SK-N-SH (cell line): ENCODE data around the gene PHLDA3. TPM values are rescaled to one million over a fixed set of nuclear protein-coding genes. Genes with fewer than 3 reads are reported as not detected.

Experiments used
- CTCF ChIA-PET: fragments of 300-600, 350-600 bp; formaldehyde crosslinking; extraction: SDS; loops from one replicate; lab custom pipeline; 2021; lab: Yijun Ruan, JAX
- POLR2A ChIA-PET: fragments of 350-600 bp; sonication (Branson Sonifier 250); formaldehyde crosslinking; extraction: SDS; loops from one replicate; lab custom pipeline; 2020; ENCODE audit warnings: antibody characterized with exemption, inconsistent platforms; lab: Yijun Ruan, JAX
- DNase-seq: peaks from one replicate; pipeline ENCODE4 v3.0.0; 2012
- H2AFZ ChIP-seq: fragments of 200-600 bp; sonication (generic); 2 replicates; pipeline ENCODE4 v1.8.1; 2016; ENCODE audit warnings: antibody characterized with exemption, mild to moderate bottlenecking, low read depth
- H3F3A ChIP-seq: fragments of 200-600 bp; sonication (generic); replicated peaks from 2 replicates; pipeline ENCODE3; 2016; ENCODE audit warnings: antibody characterized with exemption, mild to moderate bottlenecking; ENCODE audit not compliant: insufficient read depth
- H3K27ac ChIP-seq, 2 experiments: fragments of 200-500 bp in 1 of 2; fragments of 200-600 bp in 1 of 2; sonication (Bioruptor generic) in 1 of 2; sonication (generic), shearing (Covaris generic) in 1 of 2; 2 replicates each; pipeline versions ENCODE4 v1.5.1 to v1.6.1; 2014 to 2016; ENCODE audit warnings: low read depth in 2 of 2, inconsistent platforms in 1 of 2, low read length in 1 of 2, mild to moderate bottlenecking in 1 of 2, mixed read lengths in 1 of 2
- H3K27me3 ChIP-seq: fragments of 200-600 bp; sonication (generic), shearing (Covaris generic); 2 replicates; pipeline ENCODE4 v1.6.1; 2016; ENCODE audit warnings: mixed run types; ENCODE audit not compliant: insufficient read depth
- H3K36me3 ChIP-seq, 2 experiments: fragments of 200-500 bp in 1 of 2; fragments of 200-600 bp in 1 of 2; sonication (Bioruptor generic) in 1 of 2; sonication (generic) in 1 of 2; replicated peaks in 1 of 2; 2 replicates each; pipeline versions ENCODE3 to v1.5.1; 2014 to 2016; ENCODE audit warnings: low read length in 1 of 2, mild to moderate bottlenecking in 1 of 2; ENCODE audit not compliant: insufficient read depth in 2 of 2, control insufficient read depth in 1 of 2
- H3K4me1 ChIP-seq, 2 experiments: fragments of 200-500 bp in 1 of 2; fragments of 200-600 bp in 1 of 2; sonication (Bioruptor generic) in 1 of 2; sonication (generic), shearing (Covaris generic) in 1 of 2; 2 replicates each; pipeline versions ENCODE4 v1.5.1 to v1.6.1; 2014 to 2016; ENCODE audit warnings: low read depth in 1 of 2, low read length in 1 of 2, mixed run types in 1 of 2; ENCODE audit not compliant: insufficient read depth in 2 of 2, control insufficient read depth in 1 of 2
- H3K4me2 ChIP-seq: fragments of 200-600 bp; sonication (generic), shearing (Covaris generic); 2 replicates; pipeline ENCODE4 v1.6.1; 2017; ENCODE audit warnings: mixed run types
- H3K4me3 ChIP-seq, 2 experiments: fragments of 200-500 bp in 1 of 2; fragments of 200-600 bp in 1 of 2; sonication (Bioruptor generic) in 1 of 2; sonication (generic), shearing (Covaris generic) in 1 of 2; 2 replicates each; pipeline versions ENCODE4 v1.5.1 to v1.8.1; 2014 to 2016; ENCODE audit warnings: low read depth in 2 of 2, inconsistent platforms in 1 of 2, low read length in 1 of 2, mild to moderate bottlenecking in 1 of 2, mixed read lengths in 1 of 2, moderate library complexity in 1 of 2
- H3K79me2 ChIP-seq: fragments of 200-600 bp; sonication (generic); 2 replicates; pipeline ENCODE4 v1.8.1; 2017; ENCODE audit warnings: mild to moderate bottlenecking; ENCODE audit not compliant: insufficient read depth
- H3K9ac ChIP-seq: fragments of 200-600 bp; sonication (generic); 2 replicates; pipeline ENCODE4 v1.6.1; 2017; ENCODE audit warnings: mixed run types
- H3K9me2 ChIP-seq: fragments of 200-600 bp; sonication (generic); 2 replicates; pipeline ENCODE4 v1.6.1; 2017; ENCODE audit warnings: mixed run types
- H3K9me3 ChIP-seq: fragments of 200-600 bp; sonication (generic); 2 replicates; pipeline ENCODE4 v1.6.1; 2017; ENCODE audit warnings: mixed run types, mild to moderate bottlenecking, moderate library complexity
- H4K20me1 ChIP-seq: fragments of 200-600 bp; sonication (generic); 2 replicates; pipeline ENCODE4 v1.6.1; 2017; ENCODE audit warnings: mild to moderate bottlenecking, mixed run types; ENCODE audit not compliant: insufficient read depth
- CHD2 ChIP-seq: fragments of 150-350 bp; IDR thresholded peaks from 2 replicates; pipeline ENCODE4 v1.6.1; 2018; ENCODE audit warnings: low read length; ENCODE audit not compliant: partially characterized antibody
- CTCF ChIP-seq: fragments of 200-600 bp; sonication (generic); IDR thresholded peaks from 2 replicates; pipeline ENCODE4 v1.6.1; 2017; ENCODE audit warnings: antibody characterized with exemption, mild to moderate bottlenecking, moderate library complexity
- EP300 ChIP-seq, 2 experiments: IDR thresholded peaks; 2 replicates each; pipeline versions ENCODE4 v1.4.0 to v1.6.1; 2012; ENCODE audit warnings: borderline replicate concordance in 1 of 2, low read depth in 1 of 2, low read length in 1 of 2
- EZH2phosphoT487 ChIP-seq: fragments of 200-600 bp; sonication (generic); IDR thresholded peaks from 2 replicates; pipeline ENCODE4 v1.6.1; 2017; ENCODE audit warnings: low read depth, mixed run types, mild to moderate bottlenecking, antibody characterized with exemption, moderate library complexity, borderline replicate concordance
- FOXJ3 ChIP-seq: sonication (generic); formaldehyde crosslinking; IDR thresholded peaks from 2 replicates; pipeline ENCODE4 v1.5.1; 2020; ENCODE audit warnings: mild to moderate bottlenecking, missing genetic modification reagents
- FOXM1 ChIP-seq: IDR thresholded peaks from 2 replicates; pipeline ENCODE4 v1.4.0; 2012; ENCODE audit warnings: low read depth, mild to moderate bottlenecking
- GABPA ChIP-seq: IDR thresholded peaks from 2 replicates; pipeline ENCODE4 v1.4.0; 2012; ENCODE audit warnings: low read depth, mild to moderate bottlenecking
- GATA2 ChIP-seq: sonication (generic); formaldehyde crosslinking; IDR thresholded peaks from 2 replicates; pipeline ENCODE4 v1.5.0; 2020; ENCODE audit warnings: mild to moderate bottlenecking, missing genetic modification reagents
- MAX ChIP-seq: IDR thresholded peaks from 2 replicates; pipeline ENCODE4 v1.4.0; 2012; ENCODE audit warnings: low read depth
- MEF2A ChIP-seq: IDR thresholded peaks from 2 replicates; pipeline ENCODE4 v1.4.0; 2012; ENCODE audit warnings: low read depth, borderline replicate concordance
- MXI1 ChIP-seq: IDR thresholded peaks from 2 replicates; pipeline ENCODE4 v1.6.1; 2012; ENCODE audit warnings: mild to moderate bottlenecking, low read depth, low read length, improper control_type of control experiment
- NFIC ChIP-seq: IDR thresholded peaks from 2 replicates; pipeline ENCODE4 v1.4.0; 2012; ENCODE audit warnings: borderline replicate concordance
- REST ChIP-seq: IDR thresholded peaks from 2 replicates; pipeline ENCODE4 v1.6.1; 2012; ENCODE audit warnings: mild to moderate bottlenecking, low read depth, low read length, moderate library complexity
- RFX5 ChIP-seq: IDR thresholded peaks from 2 replicates; pipeline ENCODE4 v1.6.1; 2012; ENCODE audit warnings: mild to moderate bottlenecking, improper control_type of control experiment, low read length
- SMC3 ChIP-seq: IDR thresholded peaks from 2 replicates; pipeline ENCODE4 v1.6.1; 2012; ENCODE audit warnings: low read depth, low read length, improper control_type of control experiment
- TAF1 ChIP-seq: IDR thresholded peaks from 2 replicates; pipeline ENCODE4 v1.6.1; 2012; ENCODE audit warnings: low read depth, mild to moderate bottlenecking, low read length, moderate library complexity, borderline replicate concordance
- TEAD4 ChIP-seq: IDR thresholded peaks from 2 replicates; pipeline ENCODE4 v1.4.0; 2012; ENCODE audit warnings: mild to moderate bottlenecking, borderline replicate concordance; ENCODE audit not compliant: insufficient read depth
- USF1 ChIP-seq: IDR thresholded peaks from 2 replicates; pipeline ENCODE4 v1.4.0; 2012; ENCODE audit warnings: low read depth, borderline replicate concordance
- USF2 ChIP-seq: fragments of 150-350 bp; IDR thresholded peaks from 2 replicates; pipeline ENCODE4 v1.6.1; 2017; ENCODE audit warnings: antibody characterized with exemption, low read length, low read depth, borderline replicate concordance
- ZBTB33 ChIP-seq: IDR thresholded peaks from 2 replicates; pipeline ENCODE4 v1.4.0; 2012; ENCODE audit warnings: low read depth, borderline replicate concordance
- WGBS: methylation state at CpG from one replicate; pipeline ENCODE4 v1.1.6; 2017; ENCODE audit warnings: low lambda C conversion rate; 5-methylcytosine and 5-hydroxymethylcytosine counted together
- polyA plus RNA-seq, 3 experiments: library from polyadenylated mRNA; depleted of rRNA; stranded (reverse); fragments of >200 nt; gene quantifications; 2 replicates each; pipeline ENCODE4 v1.2.3, GENCODE V29; 2012

PHLDA3 gene
- polyA plus RNA-seq, 1 of the 3 experiments (the other 2 are of a cell fraction), result 105 TPM

GRCh38 chr1:201515895-201516294, 46.9 kb upstream of the PHLDA3 start:
- ChIA-PET POLR2A (no interaction called here), CTCF (interaction anchor here (1.1 to 31.9 kb wide), 8 partner anchors 11 to 83 kb away, joined by 3 to 860 read pairs (median 44); partner anchors contain the start of gene NAV1)
- no peaks in the 10 kb centered on the region for H3K79me2 ChIP-seq
- no peak overlapping the region for H3K4me2 ChIP-seq
- H2AFZ ChIP-seq, result no peak overlapping the region
- H3K27me3 ChIP-seq, result no peaks in the 10 kb centered on the region
- DNase-seq, result no peak
- no peak overlapping the region for H3K4me3 ChIP-seq
- H3K27ac ChIP-seq, result no peak overlapping the region
- no peaks in the 10 kb centered on the region for H3K9me3 ChIP-seq
- no peaks in the 10 kb centered on the region for H3F3A ChIP-seq
- H3K9ac ChIP-seq, result no peak overlapping the region
- no peaks in the 10 kb centered on the region for H4K20me1 ChIP-seq
- no peaks in the 10 kb centered on the region for H3K36me3 ChIP-seq
- H3K9me2 ChIP-seq, result no peaks in the 10 kb centered on the region
- no peak for TF ChIP-seq EP300 (IDR thresholded peaks at IDR 0.05; ENCODE audit: borderline replicate concordance in 1 of 2, low read depth in 1 of 2, low read length in 1 of 2)
- no peak for TF ChIP-seq NFIC
- TF ChIP-seq GABPA, result no peak
- TF ChIP-seq CHD2, result no peak
- TF ChIP-seq USF1, result no peak
- no peak for TF ChIP-seq ZBTB33
- no peak for TF ChIP-seq MXI1
- TF ChIP-seq FOXJ3 (CRISPR knock-in tag), result no peak
- TF ChIP-seq FOXM1, result no peak
- TF ChIP-seq RFX5, result no peak
- no peak for TF ChIP-seq REST
- TF ChIP-seq GATA2 (CRISPR knock-in tag), result no peak
- TF ChIP-seq MEF2A, result no peak
- TF ChIP-seq CTCF, result no peak
- no peak for TF ChIP-seq TAF1
- TF ChIP-seq SMC3, result no peak
- TF ChIP-seq EZH2phosphoT487, result no peak
- TF ChIP-seq MAX, result no peak
- no peak for TF ChIP-seq USF2
- no peak for TF ChIP-seq TEAD4
- peaks cover 9 to 14% of the 10 kb centered on the region in 2 experiments; a peak in 2 of 4 replicates for H3K4me1 ChIP-seq
- 75% methylated on average over 1 of the region's 1 CpG for whole genome bisulfite sequencing
